GM18498 (cell line): ENCODE results near the gene PNKD.
A peak's percentile ranks its signal among the peaks of the same experiment; 100 is the strongest.
"Not testable (repeated sequence)": the region's sequence is repeated elsewhere in the genome, so short reads cannot be mapped to it uniquely, and the experiment has no call there.

Source experiments
- ATAC-seq: cut with Tn5 transposase; IDR thresholded peaks from one replicate; pipeline ENCODE4 v1.9.1; 2021; ENCODE audit warnings: mild to moderate bottlenecking, moderate library complexity; ENCODE audit not compliant: unreplicated experiment

The PNKD gene

DNA sequence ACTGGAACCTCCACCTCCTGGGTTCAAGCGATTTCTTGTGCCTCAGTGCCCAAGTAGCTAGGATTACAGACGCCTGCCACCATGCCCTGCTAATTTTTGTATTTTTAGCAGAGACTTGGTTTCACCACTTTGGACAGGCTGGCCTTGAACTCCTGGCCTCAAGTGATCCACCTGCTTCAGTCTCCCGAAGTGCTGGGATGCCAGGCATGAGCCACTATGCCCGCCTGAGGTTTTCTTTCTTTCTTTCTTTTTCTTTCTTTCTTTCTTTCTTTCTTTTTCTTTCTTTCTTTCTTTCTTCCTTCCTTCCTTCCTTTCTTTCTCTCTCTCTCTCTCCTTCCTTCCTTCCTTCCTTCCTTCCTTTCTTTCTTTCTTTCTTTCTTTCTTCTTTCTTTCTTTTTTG is 44.4 kb downstream of the PNKD start:
- not testable (repeated sequence) for ATAC-seq

- ATAC-seq = no peak
Observed at GRCh38 chr2:218315397-218315796, 45.1 kb downstream of the PNKD start.

GRCh38 chr2:218317303-218317630 is 46.9 kb downstream of the PNKD start:
- ATAC-seq = no peak

DNA sequence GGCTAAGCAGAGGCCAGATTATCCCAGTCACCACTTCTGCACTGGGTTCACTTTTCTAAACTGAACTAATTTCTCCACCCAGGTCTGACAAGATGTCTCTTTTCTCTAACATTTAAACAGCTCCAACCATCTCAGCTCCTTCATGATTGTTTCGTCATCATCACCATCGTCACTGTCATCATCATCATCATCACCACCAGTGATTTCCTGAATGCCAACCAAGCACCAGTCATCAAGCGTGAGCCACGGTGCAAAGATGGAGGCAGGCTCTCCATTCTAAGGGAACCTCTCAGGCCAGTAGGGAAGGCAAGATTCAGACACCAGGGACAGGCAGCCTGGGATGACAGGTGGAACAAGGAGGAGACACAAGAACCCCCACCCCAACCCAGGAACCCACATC is 47.5 kb downstream of the PNKD start:
- ATAC-seq = no peak

DNA sequence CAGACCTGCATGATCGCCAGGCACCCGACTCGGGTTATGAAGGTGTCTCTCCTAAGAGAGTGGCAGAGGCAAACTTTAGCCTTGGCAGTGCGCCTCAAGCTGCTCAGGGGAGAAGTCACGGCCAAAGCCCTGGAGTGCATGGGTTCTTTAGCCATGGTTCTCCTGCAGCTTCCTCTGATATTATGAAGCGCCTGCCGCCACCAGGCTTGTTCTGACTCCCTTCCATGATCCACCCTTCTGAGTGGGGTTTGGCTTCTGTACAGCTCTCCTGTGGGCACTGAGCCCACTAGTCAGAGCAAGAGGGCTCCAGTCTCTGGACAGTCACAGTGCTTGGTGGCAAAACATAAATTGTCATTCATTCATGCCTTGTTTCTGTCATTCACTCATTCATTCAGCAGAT is 47.9 kb downstream of the PNKD start:
- ATAC-seq = no peak

GRCh38 chr2:218319813-218320365 is 49.6 kb downstream of the PNKD start:
- ATAC-seq = no peak

- no peak for ATAC-seq
Observed at GRCh38 chr2:218320704-218321336, 50.5 kb downstream of the PNKD start.

- peak; percentile 83 for ATAC-seq
Observed at GRCh38 chr2:218322768-218323525, 52.6 kb downstream of the PNKD start.

- no peak for ATAC-seq
Observed at GRCh38 chr2:218323526-218324472, 53.5 kb downstream of the PNKD start.

DNA sequence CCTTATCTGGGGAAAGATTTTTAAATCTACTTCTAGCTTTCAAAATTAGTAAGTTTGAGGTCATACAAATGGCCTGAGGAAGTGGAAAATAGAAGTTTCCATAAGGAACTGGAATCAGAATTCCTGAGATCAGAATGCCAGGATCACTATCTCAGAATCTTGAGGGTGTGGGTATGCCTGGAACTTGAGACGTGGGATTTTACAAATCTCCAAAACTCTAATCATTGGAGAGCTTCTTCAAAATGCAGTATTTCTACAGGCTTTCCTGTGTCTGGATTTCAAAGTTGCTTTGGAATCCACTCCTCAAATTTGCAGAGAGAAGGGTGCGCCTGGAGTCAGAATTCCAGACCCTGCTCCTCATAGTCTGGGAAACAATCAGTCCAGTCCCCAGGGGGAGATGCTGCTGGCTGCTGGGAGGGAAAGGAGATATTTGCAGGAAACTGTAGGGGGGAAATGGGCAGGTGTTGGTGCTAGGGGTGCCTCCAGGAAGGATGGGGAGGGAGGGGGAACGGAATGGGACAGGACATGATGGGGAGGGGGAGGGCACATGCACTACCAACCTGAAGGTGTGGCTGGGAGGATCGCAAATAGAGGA is 55.3 kb downstream of the PNKD start:
- ATAC-seq = no peak

- no peak for ATAC-seq
Observed at GRCh38 chr2:218326315-218326714, 56.0 kb downstream of the PNKD start.

DNA sequence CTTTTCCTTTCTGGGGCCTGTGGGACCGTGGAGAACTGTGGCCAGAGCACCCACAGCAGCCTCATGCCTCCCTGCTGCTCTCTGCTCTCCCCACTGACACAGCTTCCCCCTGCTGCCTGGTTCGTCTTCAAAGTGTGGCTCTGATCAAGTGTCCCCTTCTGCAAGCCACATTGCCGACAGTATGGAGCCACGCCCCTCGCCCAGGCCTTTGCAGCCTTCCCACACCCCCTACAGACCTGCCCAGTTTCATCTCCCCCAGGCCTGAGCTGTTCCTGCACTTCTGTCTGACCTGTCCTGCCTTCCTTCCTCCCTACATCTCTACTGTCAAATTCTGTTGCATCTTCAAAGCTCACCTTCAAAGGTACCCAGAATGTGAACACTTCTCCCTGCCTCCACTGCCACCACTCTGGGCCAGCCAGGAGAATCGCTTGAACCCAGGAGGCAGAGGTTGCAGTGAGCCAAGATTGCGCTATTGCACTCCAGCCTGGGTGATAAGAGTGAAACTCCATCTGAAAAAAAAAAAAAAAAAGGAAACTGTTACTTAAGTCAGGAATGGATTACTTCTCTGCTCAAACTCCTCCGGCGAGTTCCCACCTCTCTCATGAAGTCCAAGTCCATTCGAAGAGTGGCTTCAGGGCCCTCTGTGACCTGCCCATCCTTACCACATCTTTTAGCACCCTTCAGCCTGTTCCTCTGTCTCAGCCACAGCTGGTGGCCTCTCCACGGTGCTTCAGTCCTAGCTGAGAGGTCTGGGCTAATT is 57.3 kb downstream of the PNKD start:
- ATAC-seq = no peak

DNA sequence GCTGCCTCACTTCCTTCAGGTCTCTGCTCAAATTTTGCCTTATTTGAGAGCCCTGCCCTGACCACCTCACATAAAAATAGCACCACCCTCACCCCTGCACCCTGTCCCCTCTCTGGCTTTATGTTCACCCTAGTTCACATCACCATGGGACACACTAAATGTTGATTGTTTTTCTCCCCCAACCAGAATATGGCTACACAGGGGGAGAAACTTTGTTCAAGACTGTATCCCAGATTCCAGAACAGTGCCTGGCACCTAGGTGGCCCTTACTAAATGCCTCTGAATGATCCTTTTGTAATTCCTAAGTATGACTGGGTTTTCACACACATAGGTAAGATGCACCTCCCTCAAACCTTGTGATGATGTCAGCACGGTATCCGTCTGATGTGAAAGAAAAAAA is 58.0 kb downstream of the PNKD start:
- ATAC-seq = no peak

DNA sequence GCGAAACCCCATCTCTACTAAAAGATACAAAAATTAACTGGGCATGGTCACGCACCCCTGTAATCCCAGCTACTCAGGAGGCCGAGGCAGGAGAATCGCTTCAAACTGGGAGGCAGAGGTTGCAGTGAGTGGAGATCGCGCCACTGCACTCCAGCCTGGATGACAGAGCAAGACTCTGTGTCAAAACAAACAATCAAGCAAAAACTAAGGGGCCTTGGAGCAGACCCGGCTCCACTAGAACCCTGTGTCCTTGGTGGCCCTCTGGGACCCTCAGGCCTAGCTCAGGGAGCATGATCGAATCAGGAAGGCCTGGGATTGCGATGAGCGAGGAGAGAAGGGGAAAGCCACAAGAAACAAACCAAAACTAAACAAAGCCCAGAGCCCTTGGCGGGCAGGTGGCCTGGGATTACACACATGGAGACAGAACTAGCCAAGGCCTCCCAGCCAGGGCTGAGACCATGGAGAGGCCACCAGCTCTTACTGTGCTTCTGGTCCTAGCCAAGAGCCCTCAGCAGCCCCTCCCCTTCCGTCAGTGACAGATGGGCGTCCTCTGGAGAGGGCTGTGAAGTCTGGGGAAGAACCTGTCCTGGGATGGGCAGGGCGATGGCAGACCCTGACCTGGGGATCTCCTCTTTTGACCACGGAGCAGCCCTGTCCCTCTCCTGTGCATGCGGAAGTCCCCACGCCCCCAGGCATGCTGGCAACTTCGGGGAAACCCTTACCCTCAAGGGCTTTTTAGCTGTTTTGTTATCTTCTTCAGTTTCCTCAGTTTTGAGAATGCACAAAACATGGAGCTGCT is 58.9 kb downstream of the PNKD start:
- peak; percentile 47 for ATAC-seq

- ATAC-seq = peak; percentile 46
Observed at GRCh38 chr2:218329826-218330593, 59.7 kb downstream of the PNKD start.

- ATAC-seq = no peak
Observed at GRCh38 chr2:218331745-218332144, 61.4 kb downstream of the PNKD start.

GRCh38 chr2:218332288-218332687 is 62.0 kb downstream of the PNKD start:
- no peak for ATAC-seq

DNA sequence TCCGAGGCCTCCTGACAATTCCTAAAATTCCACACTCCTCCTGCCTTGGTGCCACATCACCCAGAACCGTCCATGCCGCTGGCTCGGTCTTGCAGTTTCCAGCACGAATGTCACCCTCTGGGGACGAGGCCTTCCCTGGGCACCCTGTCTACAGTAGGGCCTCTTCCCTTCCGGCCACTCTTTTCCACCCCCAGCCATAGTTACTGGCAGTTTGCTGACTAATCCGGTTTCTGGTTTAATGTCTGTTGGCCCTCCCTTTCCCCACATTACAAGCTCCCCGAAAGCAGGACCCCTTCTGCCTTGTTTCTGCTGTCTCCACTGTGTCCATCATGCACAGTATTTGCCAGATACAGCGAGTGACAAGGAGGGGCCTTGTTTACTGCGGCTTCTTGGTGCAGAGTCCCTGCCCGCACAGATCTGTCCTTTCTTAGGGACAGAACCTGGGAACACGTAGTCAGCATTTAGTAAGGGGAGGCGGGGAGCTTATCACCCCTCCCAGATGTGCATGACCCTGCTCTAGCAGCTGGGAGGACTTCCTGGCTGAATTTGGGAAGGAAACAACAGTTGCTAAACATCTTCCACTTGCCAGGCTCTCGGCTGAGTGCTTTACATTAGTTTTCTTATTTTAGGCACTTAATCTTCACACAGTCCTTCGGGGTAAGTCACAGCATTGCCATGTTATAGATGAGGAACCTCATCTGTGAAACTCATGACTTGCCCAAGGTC is 62.8 kb downstream of the PNKD start:
- no peak for ATAC-seq
